Endothelial cell (in vitro differentiated cells): ENCODE results near the gene TFG. TPM values are rescaled to one million over a fixed set of nuclear protein-coding genes. Genes with fewer than 3 reads are reported as not detected.

Experiments used
- DNase-seq: peaks from one replicate; pipeline ENCODE4 v3.0.0; 2021; ENCODE audit warnings: low spot score
- H3K27ac Mint-ChIP-seq: one replicate; pipeline ENCODE4 v1.8.0; 2021; ENCODE audit warnings: mixed read lengths, inconsistent platforms; ENCODE audit not compliant: unreplicated experiment
- H3K27me3 Mint-ChIP-seq: one replicate; pipeline ENCODE4 v1.8.0; 2021; ENCODE audit warnings: mild to moderate bottlenecking, moderate library complexity, mixed read lengths, inconsistent platforms; ENCODE audit not compliant: unreplicated experiment
- H3K36me3 Mint-ChIP-seq: one replicate; pipeline ENCODE4 v1.8.0; 2021; ENCODE audit warnings: mild to moderate bottlenecking, low read depth, mixed read lengths, inconsistent platforms; ENCODE audit not compliant: unreplicated experiment
- H3K4me1 Mint-ChIP-seq: one replicate; pipeline ENCODE4 v1.8.0; 2021; ENCODE audit warnings: mild to moderate bottlenecking, mixed read lengths, inconsistent platforms; ENCODE audit not compliant: unreplicated experiment
- H3K4me3 Mint-ChIP-seq: one replicate; pipeline ENCODE4 v1.8.0; 2021; ENCODE audit warnings: mild to moderate bottlenecking, mixed read lengths, inconsistent platforms; ENCODE audit not compliant: unreplicated experiment
- H3K9me3 Mint-ChIP-seq: one replicate; pipeline ENCODE4 v1.8.0; 2021; ENCODE audit warnings: mixed read lengths, inconsistent platforms; ENCODE audit not compliant: unreplicated experiment
- CTCF ChIP-seq: fragments of 200-600 bp; sonication (generic); IDR thresholded peaks from one replicate; pipeline ENCODE4 v1.5.0; 2021; ENCODE audit warnings: antibody characterized with exemption; ENCODE audit not compliant: unreplicated experiment
- total RNA-seq: library from RNA; stranded (reverse); fragmentation: NEBNext Ultra II Directional; extraction: Animal tissue kit (Norgen Biotek cat#: 25700); gene quantifications from one replicate; pipeline ENCODE4 v1.2.1, GENCODE V29; 2021; ENCODE audit not compliant: unreplicated experiment

The TFG gene
- total RNA-seq, 1 donor from 2014 or later, result 74.7 TPM

GRCh38 chr3:100745617-100746016 lies 36.3 kb downstream of the TFG start:
- peaks cover 9% of the 10 kb centered on the region for H3K36me3 Mint-ChIP-seq
- H3K4me1 Mint-ChIP-seq, result no peaks in the 10 kb centered on the region
- no peak overlapping the region for H3K27ac Mint-ChIP-seq
- no peak for TF ChIP-seq CTCF
- H3K4me3 Mint-ChIP-seq, result no peak overlapping the region
- no peaks in the 10 kb centered on the region for H3K27me3 Mint-ChIP-seq
- no peaks in the 10 kb centered on the region for H3K9me3 Mint-ChIP-seq
- DNase-seq, result no peak

GRCh38 chr3:100746092-100746491 lies 36.8 kb downstream of the TFG start:
- no peak overlapping the region for H3K4me3 Mint-ChIP-seq
- H3K9me3 Mint-ChIP-seq, result no peaks in the 10 kb centered on the region
- no peaks in the 10 kb centered on the region for H3K27me3 Mint-ChIP-seq
- peaks cover 9% of the 10 kb centered on the region for H3K36me3 Mint-ChIP-seq
- H3K4me1 Mint-ChIP-seq, result no peaks in the 10 kb centered on the region
- DNase-seq, result no peak
- TF ChIP-seq CTCF, result no peak
- H3K27ac Mint-ChIP-seq, result no peak overlapping the region

GRCh38 chr3:100748220-100748619 lies 38.9 kb downstream of the TFG start:
- Mint-ChIP-seq H3K27me3 (no peaks in the 10 kb centered on the region), H3K9me3 (no peaks in the 10 kb centered on the region), H3K4me1 (no peaks in the 10 kb centered on the region), H3K27ac (no peak overlapping the region), H3K36me3 (peaks cover 14% of the 10 kb centered on the region), H3K4me3 (no peak overlapping the region)
- DNase-seq, result no peak
- TF ChIP-seq CTCF, result no peak

- Mint-ChIP-seq H3K27me3 (no peaks in the 10 kb centered on the region), H3K36me3 (peaks cover 14% of the 10 kb centered on the region), H3K4me3 (no peak overlapping the region), H3K27ac (no peak overlapping the region), H3K9me3 (no peaks in the 10 kb centered on the region), H3K4me1 (no peaks in the 10 kb centered on the region)
- TF ChIP-seq CTCF, result no peak
- DNase-seq, result no peak
Measured at GRCh38 chr3:100748967-100749366, 39.7 kb downstream of the TFG start.

- no peaks in the 10 kb centered on the region for H3K9me3 Mint-ChIP-seq
- no peak overlapping the region for H3K27ac Mint-ChIP-seq
- H3K4me1 Mint-ChIP-seq, result no peaks in the 10 kb centered on the region
- DNase-seq, result no peak
- no peak overlapping the region for H3K4me3 Mint-ChIP-seq
- peaks cover 8% of the 10 kb centered on the region for H3K36me3 Mint-ChIP-seq
- no peaks in the 10 kb centered on the region for H3K27me3 Mint-ChIP-seq
- no peak for TF ChIP-seq CTCF
Measured at GRCh38 chr3:100753846-100754245, 44.6 kb downstream of the TFG start.
